Endothelial cell of umbilical vein (primary cell): ENCODE measurements around the gene ZDHHC17. TPM values are rescaled to one million over a fixed set of nuclear protein-coding genes. Genes with fewer than 3 reads are reported as not detected.

ENCODE experiments used
- BruUV-seq: library from RNA; stranded (reverse); fragments of 400-500 nt; replicated peaks from 2 replicates; lab custom pipeline; 2021; lab: Mats Ljungman, UMichigan
- CTCF ChIA-PET: fragments of 300-600, 350-600 bp; sonication (Branson Sonifier 250); formaldehyde crosslinking; loops from one replicate; lab custom pipeline; 2021; ENCODE audit warnings: antibody characterized with exemption, inconsistent platforms; lab: Charles Lee
- POLR2A ChIA-PET: fragments of 300-600, 350-600 bp; sonication (Branson Sonifier 250); formaldehyde crosslinking; loops from one replicate; lab custom pipeline; 2021; ENCODE audit warnings: antibody characterized with exemption, inconsistent platforms; lab: Charles Lee
- DNase-seq: peaks from one replicate; pipeline ENCODE4 v3.0.0-alpha.2; 2011; ENCODE audit warnings: low read depth, low spot score
- FAIRE-seq: peaks from 2 replicates; lab custom pipeline; 2011; peaks lifted over from hg19 to GRCh38; lab: Jason Lieb, UNC
- H2AFZ ChIP-seq: 2 replicates; pipeline ENCODE4 v1.6.0; 2012; ENCODE audit warnings: low read depth, low read length, control low read depth, inconsistent platforms
- H3K27ac ChIP-seq: 2 replicates; pipeline ENCODE4 v1.5.1; 2011; ENCODE audit warnings: low read depth, mild to moderate bottlenecking, control low read depth, low read length, moderate library complexity; ENCODE audit not compliant: insufficient read depth
- H3K27me3 ChIP-seq, 2 experiments: 2 replicates each; pipeline versions ENCODE4 v1.6.0 to v1.6.1; 2011; ENCODE audit warnings: low read length in 2 of 2, mixed read lengths in 1 of 2; ENCODE audit not compliant: control insufficient read depth in 2 of 2, insufficient read depth in 2 of 2
- H3K36me3 ChIP-seq, 2 experiments: 2 replicates in 1 of 2; 3 replicates in 1 of 2; pipeline ENCODE4 v1.5.1; 2011; ENCODE audit warnings: low read length in 2 of 2, mild to moderate bottlenecking in 1 of 2, moderate library complexity in 1 of 2; ENCODE audit not compliant: control insufficient read depth in 2 of 2, insufficient read depth in 2 of 2; ENCODE audit errors: extremely low read depth in 1 of 2
- H3K4me1 ChIP-seq: 3 replicates; pipeline ENCODE4 v1.5.1; 2011; ENCODE audit warnings: mild to moderate bottlenecking, low read length; ENCODE audit not compliant: control insufficient read depth, insufficient read depth; ENCODE audit errors: extremely low read depth
- H3K4me2 ChIP-seq: 2 replicates; pipeline ENCODE4 v1.6.1; 2011; ENCODE audit warnings: low read length, control low read depth, mixed read lengths; ENCODE audit not compliant: insufficient read depth
- H3K4me3 ChIP-seq, 3 experiments: fragments of 200-600 bp in 1 of 3; sonication (generic), shearing (Covaris generic) in 1 of 3; replicated peaks in 1 of 3; 2 replicates each; pipeline ENCODE4 v1.5.1; 2011 to 2016; ENCODE audit warnings: control low read depth in 3 of 3, low read length in 3 of 3, mild to moderate bottlenecking in 2 of 3, inconsistent platforms in 1 of 3, low read depth in 1 of 3, moderate library complexity in 1 of 3; ENCODE audit not compliant: insufficient read depth in 1 of 3
- H3K79me2 ChIP-seq: 2 replicates; pipeline ENCODE4 v1.6.0; 2012; ENCODE audit warnings: low read length, inconsistent platforms; ENCODE audit not compliant: control insufficient read depth, insufficient read depth
- H3K9ac ChIP-seq: replicated peaks from 2 replicates; pipeline ENCODE3; 2011; ENCODE audit warnings: low read length, control low read depth; ENCODE audit not compliant: insufficient read depth; ENCODE audit errors: extremely low read depth
- H3K9me1 ChIP-seq: replicated peaks from 3 replicates; pipeline ENCODE4 v1.6.0; 2011; ENCODE audit warnings: mild to moderate bottlenecking, low read length; ENCODE audit not compliant: control insufficient read depth, insufficient read depth; ENCODE audit errors: extremely low read depth
- H3K9me3 ChIP-seq: replicated peaks from 2 replicates; pipeline ENCODE4 v1.5.1; 2012; ENCODE audit warnings: low read length, inconsistent platforms; ENCODE audit not compliant: control insufficient read depth, insufficient read depth
- H4K20me1 ChIP-seq: replicated peaks from 2 replicates; pipeline ENCODE3; 2011; ENCODE audit warnings: mild to moderate bottlenecking, low read length; ENCODE audit not compliant: control insufficient read depth, insufficient read depth; ENCODE audit errors: extremely low read depth
- CTCF ChIP-seq, 2 donors: IDR thresholded peaks; 1 replicate in 1 of 2; 2 replicates in 1 of 2; pipeline ENCODE4 v1.5.1; 2011; ENCODE audit warnings: low read length in 2 of 2, mild to moderate bottlenecking in 2 of 2, moderate library complexity in 2 of 2, control low read depth in 1 of 2, inconsistent platforms in 1 of 2, low read depth in 1 of 2; ENCODE audit not compliant: insufficient read depth in 1 of 2; ENCODE audit errors: extremely low read depth in 1 of 2
- EZH2 ChIP-seq: IDR thresholded peaks from 2 replicates; pipeline ENCODE4 v1.6.1; 2012; ENCODE audit warnings: borderline replicate concordance, low read depth, mild to moderate bottlenecking, moderate library complexity, low read length, inconsistent platforms; ENCODE audit not compliant: severe bottlenecking
- GATA2 ChIP-seq: IDR thresholded peaks from 2 replicates; pipeline ENCODE4 v1.7.0; 2011; ENCODE audit warnings: low read depth, mild to moderate bottlenecking, moderate library complexity, mixed read lengths, low read length; ENCODE audit not compliant: insufficient read length, insufficient read depth
- JUN ChIP-seq: IDR thresholded peaks from 2 replicates; pipeline ENCODE4 v1.6.1; 2011; ENCODE audit warnings: borderline replicate concordance, low read depth; ENCODE audit not compliant: insufficient read length, insufficient read depth
- MYC ChIP-seq: IDR thresholded peaks from one replicate; pipeline ENCODE4 v1.6.1; 2011; ENCODE audit warnings: mild to moderate bottlenecking, low read depth, low read length
- POLR2A ChIP-seq: IDR thresholded peaks from 2 replicates; pipeline ENCODE4 v1.6.1; 2012; ENCODE audit warnings: low read depth, mild to moderate bottlenecking, control low read depth, low read length
- POLR2AphosphoS5 ChIP-seq: IDR thresholded peaks from 2 replicates; pipeline ENCODE4 v1.6.1; 2012; ENCODE audit warnings: low read depth, mild to moderate bottlenecking, control low read depth, low read length, moderate library complexity; ENCODE audit not compliant: insufficient read depth
- dilution Hi-C: fragments of 300-500 bp; cut with MboI; formaldehyde crosslinking; loops from one replicate; pipeline ENCODE4 v1.15.0; 2019; ENCODE audit warnings: low sequenced_read_pairs; ENCODE audit not compliant: extremely low pct_ligation_motif_present
- intact Hi-C: fragments of 100-400 bp; cut with micrococcal nuclease; formaldehyde crosslinking; loops from one replicate; pipeline ENCODE4 v1.10.0; 2022
- polyA plus RNA-seq, 4 experiments: library from polyadenylated mRNA; depleted of rRNA in 3 of 4; stranded (reverse) in 3 of 4; unstranded in 1 of 4; fragments of >200 nt; gene quantifications; 2 replicates each; pipeline versions ENCODE4 v1.2.1 to v1.2.3, GENCODE V29; 2011 to 2012; ENCODE audit warnings: missing spikeins in 1 of 4
- total RNA-seq: library from RNA; stranded (reverse); gene quantifications from 2 replicates; pipeline ENCODE4 v1.2.3, GENCODE V29; 2021
- TF ChIP-seq, protein P1 (sequence below): IDR thresholded peaks from 2 replicates; pipeline ENCODE4 v1.6.1; 2011; ENCODE audit not compliant: insufficient read depth, insufficient read length

Gene ZDHHC17
- total and polyA plus RNA-seq, 2 donors (not counting 3 experiments of a cell fraction or from before 2014, with no cell fraction given), result 21.2 to 26.9 TPM

DNA sequence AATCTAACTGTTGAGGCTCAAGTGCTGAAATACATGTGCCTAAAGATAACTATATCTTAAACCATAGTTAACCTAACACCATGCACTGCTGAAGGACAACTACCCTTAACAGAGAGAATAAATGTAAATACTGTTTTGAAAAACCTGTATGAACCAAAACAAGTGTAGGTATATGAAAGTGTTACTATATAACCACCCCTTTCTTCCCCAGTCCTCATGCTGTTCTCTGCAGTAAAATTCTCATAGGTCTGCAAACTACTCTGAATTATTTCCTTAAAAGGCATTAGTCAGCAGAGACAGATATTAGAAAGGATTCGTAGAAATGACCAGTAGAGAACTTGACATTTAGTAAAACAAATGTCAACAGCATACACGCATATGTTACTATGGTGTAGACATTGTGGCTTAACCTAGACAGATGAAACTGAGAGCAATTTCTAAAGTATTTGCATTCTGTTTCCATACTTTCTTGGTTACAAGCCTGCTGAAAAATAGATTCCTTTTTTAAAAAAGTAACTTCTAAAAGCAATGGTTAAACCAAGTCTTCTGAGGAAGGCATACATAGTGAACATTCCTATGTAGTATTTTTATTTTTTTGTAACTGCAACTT, 101.0 kb downstream of the ZDHHC17 start:
- Histone ChIP-seq H3K9ac (no peak overlapping the region), H3K79me2 (no peaks in the 10 kb centered on the region), H3K4me3 (no peak overlapping the region), H2AFZ (no peak overlapping the region), H3K4me1 (no peaks in the 10 kb centered on the region), H3K27ac (no peak overlapping the region), H4K20me1 (no peaks in the 10 kb centered on the region), H3K9me1 (no peaks in the 10 kb centered on the region), H3K4me2 (no peak overlapping the region), H3K27me3 (no peaks in the 10 kb centered on the region), H3K9me3 (no peaks in the 10 kb centered on the region), H3K36me3 (no peaks in the 10 kb centered on the region)
- no peak for DNase-seq
- intact Hi-C loops (no loop called here), dilution Hi-C loops (no loop called here)
- no peak for FAIRE-seq
- ChIA-PET CTCF (no interaction called here), POLR2A (no interaction called here)
- no TSS peak for BruUV-seq
- TF ChIP-seq POLR2AphosphoS5, result no peak
- TF ChIP-seq POLR2A, result no peak
- TF ChIP-seq CTCF (IDR thresholded peaks at IDR 0.05; ENCODE audit: extremely low read depth in 1 of 2, insufficient read depth in 1 of 2, low read depth in 1 of 2, low read length in 2 of 2), result no peak
- TF ChIP-seq, protein P1, sequence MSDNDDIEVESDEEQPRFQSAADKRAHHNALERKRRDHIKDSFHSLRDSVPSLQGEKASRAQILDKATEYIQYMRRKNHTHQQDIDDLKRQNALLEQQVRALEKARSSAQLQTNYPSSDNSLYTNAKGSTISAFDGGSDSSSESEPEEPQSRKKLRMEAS, result no peak
- TF ChIP-seq GATA2, result no peak
- TF ChIP-seq MYC, result no peak
- no peak for TF ChIP-seq JUN
- TF ChIP-seq EZH2, result no peak
